ENCODE data around the gene UTP25. TPM values are rescaled to one million over a fixed set of nuclear protein-coding genes. Genes with fewer than 3 reads are reported as not detected.

Gene UTP25
- total RNA-seq (2012; rRNA removed) (17.2 and 17.4 TPM in 2 replicates), polyA plus RNA-seq (2012; rRNA removed) (6.9 and 7.1 TPM in 2 replicates), Bru-seq, nascent RNA (percentile 71 among the genes with signal in this experiment), BruChase-seq, experiment 1, labeled RNA remaining after a 6-hour chase (percentile 47 among the genes with signal in this experiment), BruChase-seq, experiment 2, labeled RNA remaining after a 2-hour chase (percentile 64 among the genes with signal in this experiment)
- 1.6 and 1.8 TPM in 2 replicates for polyA plus RNA-seq (2012; cell fraction: cytosol; rRNA removed)
- polyA plus RNA-seq (2012; cell fraction: nucleus; rRNA removed; ENCODE audit: low replicate concordance): 3.3 and 10.9 TPM in 2 replicates
- long read RNA-seq, full-length matches to known transcripts: 8 of 13 reads
- long read RNA-seq, partial matches to known transcripts: 3 of 13 reads
- long read RNA-seq, other reads (novel, unspliced or antisense): 2 of 13 reads

- dilution Hi-C loops (cut with HindIII; ENCODE audit: low sequenced_read_pairs, unreplicated experiment): no loop called here
- TF ChIP-seq RFX5 (IDR thresholded peaks at IDR 0.05; ENCODE audit: low read depth, low read length): no peak
- peak; percentile 33; the same call in 1 of the 2 replicates for TF ChIP-seq BHLHE40 (IDR thresholded peaks at IDR 0.05; ENCODE audit: low read depth, low read length)
- TF ChIP-seq CHD1 (IDR thresholded peaks at IDR 0.05; ENCODE audit: low read depth, low read length): no peak
- TF ChIP-seq, protein P1, sequence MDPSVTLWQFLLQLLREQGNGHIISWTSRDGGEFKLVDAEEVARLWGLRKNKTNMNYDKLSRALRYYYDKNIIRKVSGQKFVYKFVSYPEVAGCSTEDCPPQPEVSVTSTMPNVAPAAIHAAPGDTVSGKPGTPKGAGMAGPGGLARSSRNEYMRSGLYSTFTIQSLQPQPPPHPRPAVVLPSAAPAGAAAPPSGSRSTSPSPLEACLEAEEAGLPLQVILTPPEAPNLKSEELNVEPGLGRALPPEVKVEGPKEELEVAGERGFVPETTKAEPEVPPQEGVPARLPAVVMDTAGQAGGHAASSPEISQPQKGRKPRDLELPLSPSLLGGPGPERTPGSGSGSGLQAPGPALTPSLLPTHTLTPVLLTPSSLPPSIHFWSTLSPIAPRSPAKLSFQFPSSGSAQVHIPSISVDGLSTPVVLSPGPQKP (IDR thresholded peaks at IDR 0.05; ENCODE audit: borderline replicate concordance, low read depth, low read length): no peak
- TF ChIP-seq MXI1 (IDR thresholded peaks at IDR 0.05; ENCODE audit: borderline replicate concordance, low read depth, low read length): peak; percentile 99
- TF ChIP-seq CEBPB (IDR thresholded peaks at IDR 0.05; ENCODE audit: low read depth, low read length): no peak
- TF ChIP-seq, protein P2, sequence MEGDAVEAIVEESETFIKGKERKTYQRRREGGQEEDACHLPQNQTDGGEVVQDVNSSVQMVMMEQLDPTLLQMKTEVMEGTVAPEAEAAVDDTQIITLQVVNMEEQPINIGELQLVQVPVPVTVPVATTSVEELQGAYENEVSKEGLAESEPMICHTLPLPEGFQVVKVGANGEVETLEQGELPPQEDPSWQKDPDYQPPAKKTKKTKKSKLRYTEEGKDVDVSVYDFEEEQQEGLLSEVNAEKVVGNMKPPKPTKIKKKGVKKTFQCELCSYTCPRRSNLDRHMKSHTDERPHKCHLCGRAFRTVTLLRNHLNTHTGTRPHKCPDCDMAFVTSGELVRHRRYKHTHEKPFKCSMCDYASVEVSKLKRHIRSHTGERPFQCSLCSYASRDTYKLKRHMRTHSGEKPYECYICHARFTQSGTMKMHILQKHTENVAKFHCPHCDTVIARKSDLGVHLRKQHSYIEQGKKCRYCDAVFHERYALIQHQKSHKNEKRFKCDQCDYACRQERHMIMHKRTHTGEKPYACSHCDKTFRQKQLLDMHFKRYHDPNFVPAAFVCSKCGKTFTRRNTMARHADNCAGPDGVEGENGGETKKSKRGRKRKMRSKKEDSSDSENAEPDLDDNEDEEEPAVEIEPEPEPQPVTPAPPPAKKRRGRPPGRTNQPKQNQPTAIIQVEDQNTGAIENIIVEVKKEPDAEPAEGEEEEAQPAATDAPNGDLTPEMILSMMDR (conservative IDR thresholded peaks at IDR 0.05; ENCODE audit: low read depth, low read length): peak; percentile 76
- no peak for TF ChIP-seq MAZ (IDR thresholded peaks at IDR 0.05; ENCODE audit: borderline replicate concordance, low read depth, low read length)
- no peak for TF ChIP-seq NFE2L2 (IDR thresholded peaks at IDR 0.05; ENCODE audit: low read depth, low read length)
- peak; percentile 86 for TF ChIP-seq USF2 (IDR thresholded peaks at IDR 0.05; ENCODE audit: low read depth, low read length)
Measured at GRCh38 chr1:209827384-209828262, at the start of gene UTP25. TSS of gene UTP25 (plus strand) at chr1:209827972. CDS start at chr1:209828064, 92 bp downstream.

More at GRCh38 chr1:209827384-209828262, at the start of gene UTP25:
- Histone ChIP-seq H2BK5ac (ENCODE audit: low read depth, low read length, poor library complexity, severe bottlenecking) (peak within 1 kb of the TSS; percentile 77), H3K79me1 (ENCODE audit: low read depth in 1 of 2, low read length in 2 of 2) (peaks cover 0 to 24% of the 10 kb centered on the region in 2 experiments; a peak in 2 of 4 replicates), H4K20me1 (ENCODE audit: insufficient read depth, low read length) (no peaks in the 10 kb centered on the region), H3K4me2 (ENCODE audit: low read depth, low read length) (peak within 1 kb of the TSS; percentile 77), H3K14ac (replicated peaks; ENCODE audit: low read depth, low read length) (peak within 1 kb of the TSS; percentile 87), H2AFZ (replicated peaks; ENCODE audit: low read length, poor library complexity) (peak within 1 kb of the TSS; percentile 92), H2BK20ac (ENCODE audit: low read depth, low read length) (peak within 1 kb of the TSS; percentile 23; the same call in 1 of the 2 replicates), H2AK5ac (ENCODE audit: low read depth, low read length) (peak within 1 kb of the TSS; percentile 10), H4K8ac (ENCODE audit: low read depth in 2 of 2, low read length in 2 of 2) (peak within 1 kb of the TSS; percentile 67 to 97), H2BK15ac (ENCODE audit: low read depth, low read length) (peak within 1 kb of the TSS; percentile 43; the same call in 1 of the 3 replicates), H3K27me3 (ENCODE audit: control insufficient read depth, insufficient read depth, low read length) (no peaks in the 10 kb centered on the region), H2AK9ac (replicated peaks; ENCODE audit: low read depth, low read length, poor library complexity) (peak within 1 kb of the TSS; percentile 83), H3K9me1 (ENCODE audit: insufficient read depth, low read length) (peaks cover 3% of the 10 kb centered on the region), H3K9ac (ENCODE audit: low read depth, low read length) (peak within 1 kb of the TSS; percentile 62), H3K18ac (ENCODE audit: low read depth, low read length) (peak within 1 kb of the TSS; percentile 41; the same call in 1 of the 2 replicates), H3K23ac (ENCODE audit: low read depth, low read length) (peak within 1 kb of the TSS; percentile 46; the same call in 1 of the 2 replicates), H3K4me3 (ENCODE audit: insufficient read depth, low read depth, low read length) (peak within 1 kb of the TSS; percentile 66), H3K9me3 (ENCODE audit: control insufficient read depth, insufficient read depth, low read length) (no peaks in the 10 kb centered on the region), H4K5ac (ENCODE audit: low read depth, low read length) (peak within 1 kb of the TSS; percentile 92), H3K4ac (ENCODE audit: low read depth, low read length) (peak within 1 kb of the TSS; percentile 85), H4K91ac (ENCODE audit: insufficient read depth, low read depth, low read length) (peak within 1 kb of the TSS; percentile 78), H3K27ac (ENCODE audit: insufficient read depth, low read length) (peak within 1 kb of the TSS; percentile 61), H3K56ac (ENCODE audit: extremely low read depth, insufficient read depth, low read length) (peak within 1 kb of the TSS; percentile 45), H3K36me3 (ENCODE audit: control insufficient read depth, insufficient read depth, low read length) (peaks cover 2% of the 10 kb centered on the region; the same call in 1 of the 2 replicates), H3K4me1 (ENCODE audit: control insufficient read depth, insufficient read depth, low read length) (peaks cover 4% of the 10 kb centered on the region; the same call in 1 of the 2 replicates), H2BK120ac (ENCODE audit: low read depth, low read length) (peak within 1 kb of the TSS; percentile 71)
- ChIA-PET CTCF (interaction anchor here (0.7 to 1.1 kb wide), 5 partner anchors 9 to 34 kb away, joined by 3 to 8 read pairs (median 3); no protein-coding TSS in a partner anchor), POLR2A (ENCODE audit: unreplicated experiment) (no interaction called here)
- WGBS, 2 experiments (ENCODE audit: extremely low coverage in 2 of 2, insufficient read length in 1 of 2): 27% methylated on average over 21 of the region's 51 CpGs; no CpG with 5 or more reads in 1 of the 2 experiments
- ATAC-seq (ENCODE audit: low read depth) (peak; percentile 92), DNase-seq (peak; percentile 97)
- BruUV-seq (replicated peaks): no TSS peak
- in situ Hi-C loops (cut with MboI; ENCODE audit: low sequenced_read_pairs) (no loop called here), intact Hi-C loops (cut with micrococcal nuclease) (loop anchor here (1.0 to 10.0 kb wide), 2 partner anchors 13 to 877 kb away; no protein-coding TSS in a partner anchor)
